Activated T-cell treated with anti-CD3 and anti-CD28 coated beads, Interleukin-2, amount 50 U/mL, for 72 hours (primary cell): ENCODE data around the gene SFT2D2. TPM values are rescaled to one million over a fixed set of nuclear protein-coding genes. Genes with fewer than 3 reads are reported as not detected.

Experiments
- ATAC-seq, 2 donors: fragments of 150-1000 bp; cut with Tn5 transposase; replicated peaks in 1 of 2; 2 replicates each; pipeline ENCODE4 v1.10.0; 2021; ENCODE audit warnings: moderate library complexity in 2 of 2, mild to moderate bottlenecking in 1 of 2
- DNase-seq, 2 donors: peaks; one replicate each; pipeline ENCODE4 v3.0.0; 2021 to 2022; ENCODE audit warnings: mixed read lengths in 1 of 2
- H3K27ac Mint-ChIP-seq: one replicate; pipeline ENCODE4 v1.8.0; 2022; ENCODE audit warnings: mild to moderate bottlenecking, moderate library complexity, mixed read lengths
- H3K27me3 Mint-ChIP-seq: one replicate; pipeline ENCODE4 v1.8.0; 2022; ENCODE audit warnings: low read depth, mixed read lengths
- H3K36me3 Mint-ChIP-seq, 2 donors: one replicate each; pipeline ENCODE4 v1.8.0; 2022; ENCODE audit warnings: mixed read lengths in 2 of 2, mild to moderate bottlenecking in 1 of 2; ENCODE audit not compliant: insufficient read depth in 2 of 2
- H3K4me1 Mint-ChIP-seq: one replicate; pipeline ENCODE4 v1.8.0; 2022; ENCODE audit warnings: low read depth, mixed read lengths
- H3K4me3 Mint-ChIP-seq, 2 donors: one replicate each; pipeline ENCODE4 v1.8.0; 2022; ENCODE audit warnings: mild to moderate bottlenecking in 2 of 2, mixed read lengths in 2 of 2, moderate library complexity in 2 of 2
- H3K9me3 Mint-ChIP-seq, 2 donors: one replicate each; pipeline ENCODE4 v1.8.0; 2022; ENCODE audit warnings: mixed read lengths in 2 of 2
- total RNA-seq, 2 donors: library from RNA; stranded (reverse); gene quantifications; one replicate each; pipeline ENCODE4 v1.2.3, GENCODE V29; 2022

SFT2D2 gene
- total RNA-seq, 2 donors from 2014 or later: 62.7 to 66.9 TPM

GRCh38 chr1:168259567-168259966 lies 33.8 kb downstream of the SFT2D2 start:
- Mint-ChIP-seq H3K4me1 (peaks cover 7% of the 10 kb centered on the region), H3K9me3 (peaks cover 0 to 4% of the 10 kb centered on the region in 2 donors), H3K4me3 (no peak overlapping the region), H3K27me3 (no peaks in the 10 kb centered on the region), H3K36me3 (peaks cover 18 to 38% of the 10 kb centered on the region in 2 donors), H3K27ac (no peak overlapping the region)
- no peak for ATAC-seq
- no peak for DNase-seq

GRCh38 chr1:168260393-168260792 lies 34.6 kb downstream of the SFT2D2 start:
- ATAC-seq: no peak
- Mint-ChIP-seq H3K36me3 (peaks cover 15 to 31% of the 10 kb centered on the region in 2 donors), H3K27ac (no peak overlapping the region), H3K9me3 (peaks cover 0 to 4% of the 10 kb centered on the region in 2 donors), H3K4me1 (peaks cover 7% of the 10 kb centered on the region), H3K4me3 (no peak overlapping the region), H3K27me3 (no peaks in the 10 kb centered on the region)
- DNase-seq: no peak

- DNase-seq: no peak
- Mint-ChIP-seq H3K9me3 (peaks cover 0 to 1% of the 10 kb centered on the region in 2 donors), H3K27ac (no peak overlapping the region), H3K4me1 (peaks cover 7% of the 10 kb centered on the region), H3K4me3 (no peak overlapping the region), H3K36me3 (peaks cover 13 to 25% of the 10 kb centered on the region in 2 donors), H3K27me3 (no peaks in the 10 kb centered on the region)
- ATAC-seq: no peak
Measured at GRCh38 chr1:168261390-168261789, 35.6 kb downstream of the SFT2D2 start.

- H3K4me3 Mint-ChIP-seq: no peak overlapping the region
- H3K36me3 Mint-ChIP-seq: peaks cover 10 to 12% of the 10 kb centered on the region in 2 donors
- no peak overlapping the region for H3K27ac Mint-ChIP-seq
Measured at GRCh38 chr1:168263130-168263529, 37.3 kb downstream of the SFT2D2 start.

GRCh38 chr1:168264296-168264695 lies 38.5 kb downstream of the SFT2D2 start:
- Mint-ChIP-seq H3K36me3 (peaks cover 8 to 12% of the 10 kb centered on the region in 2 donors), H3K4me3 (no peak overlapping the region), H3K4me1 (peaks cover 7% of the 10 kb centered on the region)

More at GRCh38 chr1:168263130-168263529, 37.3 kb downstream of the SFT2D2 start:
- DNase-seq (no peak), ATAC-seq (no peak)
- Mint-ChIP-seq H3K27me3 (no peaks in the 10 kb centered on the region), H3K9me3 (peaks cover 0 to 1% of the 10 kb centered on the region in 2 donors), H3K4me1 (peaks cover 7% of the 10 kb centered on the region)

GRCh38 chr1:168265596-168265995 lies 39.8 kb downstream of the SFT2D2 start:
- Mint-ChIP-seq H3K9me3 (peaks cover 0 to 1% of the 10 kb centered on the region in 2 donors), H3K4me3 (no peak overlapping the region), H3K4me1 (peaks cover 7% of the 10 kb centered on the region), H3K27me3 (no peaks in the 10 kb centered on the region), H3K36me3 (peaks cover 8 to 12% of the 10 kb centered on the region in 2 donors), H3K27ac (no peak overlapping the region)
- DNase-seq (no peak), ATAC-seq (no peak)

More at GRCh38 chr1:168264296-168264695, 38.5 kb downstream of the SFT2D2 start:
- Mint-ChIP-seq H3K9me3 (peaks cover 0 to 1% of the 10 kb centered on the region in 2 donors), H3K27ac (no peak overlapping the region), H3K27me3 (no peaks in the 10 kb centered on the region)
- no peak for ATAC-seq
- no peak for DNase-seq

GRCh38 chr1:168266644-168267186 lies 40.9 kb downstream of the SFT2D2 start:
- Mint-ChIP-seq H3K27ac (no peak overlapping the region), H3K27me3 (no peaks in the 10 kb centered on the region), H3K36me3 (peaks cover 4 to 12% of the 10 kb centered on the region in 2 donors), H3K9me3 (peaks cover 0 to 1% of the 10 kb centered on the region in 2 donors), H3K4me3 (no peak overlapping the region), H3K4me1 (no peaks in the 10 kb centered on the region)
- DNase-seq (no peak), ATAC-seq (no peak)

GRCh38 chr1:168271636-168272035 lies 45.8 kb downstream of the SFT2D2 start:
- Mint-ChIP-seq H3K36me3 (peaks cover 2% of the 10 kb centered on the region in 2 donors), H3K4me1 (peaks cover 5% of the 10 kb centered on the region)

GRCh38 chr1:168273575-168273974 lies 47.8 kb downstream of the SFT2D2 start:
- Mint-ChIP-seq H3K9me3 (no peaks in the 10 kb centered on the region), H3K4me3 (no peak overlapping the region), H3K4me1 (peaks cover 5% of the 10 kb centered on the region), H3K27me3 (no peaks in the 10 kb centered on the region), H3K27ac (no peak overlapping the region), H3K36me3 (peaks cover 3 to 9% of the 10 kb centered on the region in 2 donors)
- no peak for DNase-seq
- no peak for ATAC-seq

More at GRCh38 chr1:168271636-168272035, 45.8 kb downstream of the SFT2D2 start:
- ATAC-seq: no peak
- Mint-ChIP-seq H3K9me3 (no peaks in the 10 kb centered on the region), H3K27me3 (no peaks in the 10 kb centered on the region), H3K27ac (no peak overlapping the region), H3K4me3 (no peak overlapping the region)
- no peak for DNase-seq

- DNase-seq: no peak
- no peak for ATAC-seq
- Mint-ChIP-seq H3K9me3 (no peaks in the 10 kb centered on the region), H3K27me3 (no peaks in the 10 kb centered on the region), H3K4me3 (no peak overlapping the region), H3K27ac (no peak overlapping the region), H3K4me1 (no peaks in the 10 kb centered on the region), H3K36me3 (peaks cover 3 to 10% of the 10 kb centered on the region in 2 donors)
Measured at GRCh38 chr1:168279253-168279652, 53.4 kb downstream of the SFT2D2 start.

GRCh38 chr1:168280296-168280927 lies 54.6 kb downstream of the SFT2D2 start, which contains the start of gene TBX19:
TSS of gene TBX19 (plus strand) at chr1:168280877. CDS start at chr1:168281091, 214 bp downstream.
- DNase-seq (no peak), ATAC-seq (no peak)
- Mint-ChIP-seq H3K9me3 (no peaks in the 10 kb centered on the region), H3K27ac (no peak within 1 kb of the TSS), H3K4me1 (no peaks in the 10 kb centered on the region), H3K36me3 (peaks cover 3 to 10% of the 10 kb centered on the region in 2 donors), H3K4me3 (no peak within 1 kb of the TSS), H3K27me3 (no peaks in the 10 kb centered on the region)

GRCh38 chr1:168281603-168282325 lies 56.0 kb downstream of the SFT2D2 start:
- Mint-ChIP-seq H3K4me3 (no peak overlapping the region), H3K27ac (no peak overlapping the region), H3K4me1 (peaks cover 7% of the 10 kb centered on the region), H3K9me3 (no peaks in the 10 kb centered on the region), H3K27me3 (no peaks in the 10 kb centered on the region), H3K36me3 (peaks cover 3 to 8% of the 10 kb centered on the region in 2 donors)
- DNase-seq: no peak
- no peak for ATAC-seq

GRCh38 chr1:168285521-168285790 lies 59.7 kb downstream of the SFT2D2 start:
- Mint-ChIP-seq H3K9me3 (no peaks in the 10 kb centered on the region), H3K4me1 (peaks cover 16% of the 10 kb centered on the region), H3K27me3 (no peaks in the 10 kb centered on the region), H3K27ac (no peak overlapping the region), H3K4me3 (no peak overlapping the region), H3K36me3 (no peaks in the 10 kb centered on the region)
- no peak for ATAC-seq
- no peak for DNase-seq
